ENCODE measurements around the gene PRPF39.
A peak's percentile ranks its signal among the peaks of the same experiment; 100 is the strongest.

The PRPF39 gene

GRCh38 chr14:45082420-45082819, 1.5 kb upstream of the PRPF39 start:
- DNase-seq = no peak

- no peak for DNase-seq
Measured at GRCh38 chr14:45083617-45083975, 320 bp upstream of the PRPF39 start.

- no peak for DNase-seq
Measured at GRCh38 chr14:45084946-45085346, 1.0 kb downstream of the PRPF39 start.

- DNase-seq = no peak
Measured at GRCh38 chr14:45089813-45090212, 5.9 kb downstream of the PRPF39 start.

DNA sequence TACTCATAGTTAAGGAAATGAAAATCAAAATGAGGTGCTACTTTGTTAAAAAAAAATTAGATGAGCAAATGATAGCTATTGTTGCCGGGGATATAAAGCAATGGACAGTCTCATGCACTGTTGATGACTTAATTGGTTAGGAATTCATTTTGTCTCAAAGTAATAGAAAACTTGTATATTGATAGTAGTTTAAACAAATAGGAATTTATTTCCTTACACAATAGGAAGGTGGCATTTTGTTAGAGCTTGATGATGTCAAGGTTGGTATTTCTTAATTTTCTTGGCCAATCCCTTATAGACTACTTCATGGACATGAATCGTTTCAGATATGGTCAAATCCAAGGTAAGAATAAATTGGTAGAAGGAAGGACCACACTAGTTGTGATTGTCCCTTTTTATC, 7.8 kb downstream of the PRPF39 start:
- no peak for DNase-seq

DNA sequence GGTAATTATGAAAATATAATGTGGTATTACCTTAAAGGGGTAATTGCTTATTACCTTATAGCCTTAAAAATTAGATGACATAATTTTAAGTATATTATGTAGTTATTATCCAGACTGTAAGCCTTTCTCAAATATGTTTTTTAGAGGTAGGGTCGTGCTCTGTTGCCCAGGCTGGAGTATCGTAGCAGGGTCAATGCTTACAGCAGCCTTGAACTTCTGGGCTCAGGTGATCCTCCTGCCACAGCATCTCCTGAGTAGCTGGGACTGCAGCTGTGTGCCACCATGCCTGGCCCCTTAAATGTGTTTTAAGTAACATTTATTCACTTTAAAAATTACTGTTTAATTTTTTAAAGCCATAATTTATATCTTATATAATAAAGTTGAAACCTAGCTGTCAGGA, 10.4 kb downstream of the PRPF39 start:
- no peak for DNase-seq

- no peak for DNase-seq
Measured at GRCh38 chr14:45095143-45095542, 11.2 kb downstream of the PRPF39 start.

- DNase-seq = no peak
Measured at GRCh38 chr14:45096218-45096617, 12.3 kb downstream of the PRPF39 start.

DNA sequence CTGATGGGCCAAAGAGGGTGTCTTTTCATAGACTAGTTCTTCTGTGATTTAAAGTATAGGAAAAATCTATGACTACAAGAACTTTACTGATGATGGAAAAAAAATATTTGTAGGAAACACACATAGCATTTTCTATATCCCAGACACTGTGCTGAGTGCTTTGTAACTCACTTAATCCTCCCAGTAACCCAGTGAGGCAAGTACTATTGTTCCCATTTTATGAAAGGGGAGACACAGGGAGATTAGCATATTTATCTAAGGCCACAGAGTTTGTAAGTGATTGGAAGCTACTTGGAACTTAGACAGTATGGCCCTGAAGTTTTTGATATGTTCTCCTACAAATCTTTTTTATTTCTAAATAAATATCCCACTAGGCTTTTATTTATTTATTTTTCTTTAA, 19.9 kb downstream of the PRPF39 start:
- DNase-seq = no peak

GRCh38 chr14:45104561-45104960, 20.6 kb downstream of the PRPF39 start:
- no peak for DNase-seq

DNA sequence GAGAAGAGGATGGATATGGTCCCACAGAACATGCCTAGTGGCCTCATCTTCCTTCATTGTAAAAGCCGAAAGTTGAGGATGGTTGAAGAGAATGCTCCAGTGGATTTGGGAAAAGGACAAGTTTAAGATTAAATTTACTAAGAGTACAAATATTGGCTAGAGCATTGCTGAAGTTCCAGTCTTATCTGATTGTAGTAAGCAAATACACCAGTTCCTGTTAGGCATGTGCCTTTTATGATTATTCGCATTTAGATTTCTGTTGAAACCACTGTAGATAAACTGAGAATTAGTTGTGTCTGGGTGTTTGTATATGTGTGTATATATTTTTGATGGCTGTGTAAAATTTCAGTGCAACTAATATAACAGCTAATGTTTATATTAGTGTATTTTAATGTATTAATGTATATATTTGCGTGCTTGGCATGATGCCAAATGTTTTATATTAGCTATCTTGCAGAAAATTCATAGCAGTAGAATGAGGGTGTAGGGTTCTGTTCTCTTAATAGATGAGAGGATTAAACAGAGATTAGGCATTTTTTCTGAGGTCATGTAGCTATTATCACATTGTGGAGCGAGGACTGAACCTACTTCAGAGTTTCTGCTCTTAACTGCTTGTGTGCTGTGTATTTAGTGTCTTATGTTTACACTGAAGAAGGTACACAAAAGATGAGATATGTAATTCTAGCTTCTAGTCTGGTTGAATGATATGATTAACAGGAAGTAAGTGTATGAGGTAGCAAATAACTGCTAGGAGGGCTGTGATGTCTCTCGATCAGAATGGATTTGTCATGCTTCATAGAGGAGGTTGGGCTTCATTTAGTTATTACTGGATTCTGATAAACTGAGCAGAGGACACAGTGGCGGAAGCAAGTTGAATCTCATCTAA, 29.2 kb downstream of the PRPF39 start:
- no peak for DNase-seq

- no peak for DNase-seq
Measured at GRCh38 chr14:45114327-45114726, 30.4 kb downstream of the PRPF39 start.

GRCh38 chr14:45118594-45118993, 34.7 kb downstream of the PRPF39 start:
- no peak for DNase-seq

DNA sequence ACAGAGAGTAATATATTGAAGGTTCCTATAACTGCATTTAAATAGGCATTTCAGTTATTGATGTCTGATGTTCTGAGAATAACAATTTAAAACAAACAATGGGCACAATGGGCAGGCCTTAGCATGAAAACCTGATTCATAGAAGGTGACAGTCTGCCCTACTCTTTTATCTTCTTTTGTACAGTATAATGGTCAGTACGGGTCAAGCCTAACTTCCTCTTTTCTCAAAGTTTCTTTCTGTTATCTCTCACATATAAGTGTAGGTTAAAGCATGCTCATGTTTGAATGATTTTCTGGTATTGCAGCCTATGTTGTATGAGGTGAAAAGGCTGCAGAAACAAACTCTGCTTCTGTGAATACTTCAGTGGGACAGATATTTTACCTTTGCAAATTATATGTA, 36.2 kb downstream of the PRPF39 start:
- DNase-seq = no peak

GRCh38 chr14:45123271-45123670, 39.4 kb downstream of the PRPF39 start:
- DNase-seq = no peak

GRCh38 chr14:45125754-45126153, 41.8 kb downstream of the PRPF39 start:
- DNase-seq = no peak

GRCh38 chr14:45128963-45129629, 45.2 kb downstream of the PRPF39 start:
- no peak for DNase-seq

DNA sequence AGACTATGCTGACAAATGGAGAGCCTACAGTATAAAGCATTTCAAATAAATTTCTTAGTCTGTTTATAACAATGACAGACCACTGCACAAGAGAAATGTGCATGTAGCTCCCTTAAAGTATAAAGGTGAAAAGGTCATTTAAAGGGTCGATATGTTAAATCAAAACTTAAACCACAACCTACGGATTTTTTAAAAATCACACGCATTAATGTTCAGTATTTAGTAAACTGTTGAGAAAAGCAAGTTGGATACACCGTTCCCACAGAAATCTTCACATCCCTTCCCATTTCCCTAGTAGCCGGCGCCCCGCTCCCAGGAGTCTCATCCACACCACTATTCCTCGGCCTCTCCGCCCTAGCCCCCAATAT, 49.8 kb downstream of the PRPF39 start:
- no peak for DNase-seq

- DNase-seq = peak; percentile 98
Measured at GRCh38 chr14:45134051-45134958, 50.4 kb downstream of the PRPF39 start, which contains the start of gene FKBP3. Gene FKBP3 (minus strand): TSS chr14:45134481. CDS start chr14:45134456, 25 bp downstream.

DNA sequence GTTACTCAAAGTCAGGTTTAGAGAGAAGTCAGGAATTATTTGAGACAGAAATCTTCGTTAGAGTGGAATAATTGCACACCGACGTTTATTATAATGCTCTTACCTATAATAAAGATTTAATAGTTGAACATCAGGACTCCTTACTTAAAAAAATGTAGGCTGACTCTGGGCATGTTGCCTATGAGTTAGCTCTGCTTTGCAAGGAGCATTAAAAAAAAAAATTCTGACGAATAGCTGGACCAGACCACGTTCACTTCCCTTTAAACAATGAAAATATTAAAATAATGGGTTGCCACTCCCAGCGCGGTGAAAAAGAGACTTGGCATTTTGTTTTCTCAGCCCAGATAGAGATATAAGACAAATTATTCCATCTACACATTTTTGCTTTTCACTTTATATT, 51.2 kb downstream of the PRPF39 start:
- DNase-seq = peak; percentile 27

- DNase-seq = peak; percentile 97
Measured at GRCh38 chr14:45135659-45136395, 51.9 kb downstream of the PRPF39 start, which contains the start of gene FANCM. Gene FANCM (plus strand): TSS chr14:45135930. CDS start chr14:45136032, 102 bp downstream.

GRCh38 chr14:45136399-45136798, 52.5 kb downstream of the PRPF39 start:
- no peak for DNase-seq
